ENCODE results near the gene SLC16A11. TPM values are rescaled to one million over a fixed set of nuclear protein-coding genes. Genes with fewer than 3 reads are reported as not detected.

The SLC16A11 gene
- polyA plus RNA-seq, 2 of the 4 experiments (the other 2 are of a cell fraction): not detected

DNA sequence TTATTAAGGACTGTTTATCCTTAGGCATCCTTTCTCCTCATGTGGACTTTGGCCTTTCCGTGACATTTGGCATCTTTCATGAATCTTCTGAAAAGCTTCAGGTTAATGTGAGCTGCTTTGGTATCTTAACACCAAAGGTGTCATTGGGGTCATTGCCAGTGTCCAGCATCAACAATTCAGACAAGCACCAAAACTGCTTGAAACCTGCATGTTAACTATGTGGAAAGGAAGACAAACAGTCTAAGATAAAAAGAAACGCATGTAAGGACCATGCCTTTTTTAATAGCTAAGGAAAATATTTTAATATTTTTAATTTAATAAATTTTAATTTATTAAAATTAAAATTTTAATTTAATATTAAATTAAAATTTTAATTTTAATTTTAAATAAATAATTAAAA lies 40.1 kb downstream of the SLC16A11 start:
- FAIRE-seq: no peak
- WGBS (ENCODE audit: missing lambda C conversion rate): 92% methylated on average over 2 of the region's 2 CpGs
- ChIA-PET POLR2A (no interaction called here), CTCF (interaction anchor here (0.8 to 15.6 kb wide), 43 partner anchors 10 to 1449 kb away, joined by 3 to 293 read pairs (median 7); partner anchors contain the start of genes ALOX12 and TEKT1)
- Histone ChIP-seq H3K4me1 (no peaks in the 10 kb centered on the region), H3K9me3 (no peaks in the 10 kb centered on the region), H3K4me2 (no peak overlapping the region), H3K27ac (no peak overlapping the region), H3K4me3 (no peak overlapping the region)
- no peak for ATAC-seq
- TF ChIP-seq MAZ (IDR thresholded peaks at IDR 0.05; ENCODE audit: borderline replicate concordance, low read depth, low read length) (no peak), HEYL (CRISPR knock-in tag; IDR thresholded peaks at IDR 0.05) (no peak), HOXB5 (CRISPR knock-in tag; IDR thresholded peaks at IDR 0.05) (no peak), ZSCAN20 (CRISPR knock-in tag; IDR thresholded peaks at IDR 0.05) (no peak)
- TF ChIP-seq, protein P1, sequence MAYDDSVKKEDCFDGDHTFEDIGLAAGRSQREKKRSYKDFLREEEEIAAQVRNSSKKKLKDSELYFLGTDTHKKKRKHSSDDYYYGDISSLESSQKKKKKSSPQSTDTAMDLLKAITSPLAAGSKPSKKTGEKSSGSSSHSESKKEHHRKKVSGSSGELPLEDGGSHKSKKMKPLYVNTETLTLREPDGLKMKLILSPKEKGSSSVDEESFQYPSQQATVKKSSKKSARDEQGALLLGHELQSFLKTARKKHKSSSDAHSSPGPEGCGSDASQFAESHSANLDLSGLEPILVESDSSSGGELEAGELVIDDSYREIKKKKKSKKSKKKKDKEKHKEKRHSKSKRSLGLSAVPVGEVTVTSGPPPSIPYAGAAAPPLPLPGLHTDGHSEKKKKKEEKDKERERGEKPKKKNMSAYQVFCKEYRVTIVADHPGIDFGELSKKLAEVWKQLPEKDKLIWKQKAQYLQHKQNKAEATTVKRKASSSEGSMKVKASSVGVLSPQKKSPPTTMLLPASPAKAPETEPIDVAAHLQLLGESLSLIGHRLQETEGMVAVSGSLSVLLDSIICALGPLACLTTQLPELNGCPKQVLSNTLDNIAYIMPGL (CRISPR knock-in tag; IDR thresholded peaks at IDR 0.05; ENCODE audit: borderline replicate concordance): no peak
- DNase-seq (ENCODE audit: low read depth in 1 of 2, low spot score in 1 of 2): no peak

DNA sequence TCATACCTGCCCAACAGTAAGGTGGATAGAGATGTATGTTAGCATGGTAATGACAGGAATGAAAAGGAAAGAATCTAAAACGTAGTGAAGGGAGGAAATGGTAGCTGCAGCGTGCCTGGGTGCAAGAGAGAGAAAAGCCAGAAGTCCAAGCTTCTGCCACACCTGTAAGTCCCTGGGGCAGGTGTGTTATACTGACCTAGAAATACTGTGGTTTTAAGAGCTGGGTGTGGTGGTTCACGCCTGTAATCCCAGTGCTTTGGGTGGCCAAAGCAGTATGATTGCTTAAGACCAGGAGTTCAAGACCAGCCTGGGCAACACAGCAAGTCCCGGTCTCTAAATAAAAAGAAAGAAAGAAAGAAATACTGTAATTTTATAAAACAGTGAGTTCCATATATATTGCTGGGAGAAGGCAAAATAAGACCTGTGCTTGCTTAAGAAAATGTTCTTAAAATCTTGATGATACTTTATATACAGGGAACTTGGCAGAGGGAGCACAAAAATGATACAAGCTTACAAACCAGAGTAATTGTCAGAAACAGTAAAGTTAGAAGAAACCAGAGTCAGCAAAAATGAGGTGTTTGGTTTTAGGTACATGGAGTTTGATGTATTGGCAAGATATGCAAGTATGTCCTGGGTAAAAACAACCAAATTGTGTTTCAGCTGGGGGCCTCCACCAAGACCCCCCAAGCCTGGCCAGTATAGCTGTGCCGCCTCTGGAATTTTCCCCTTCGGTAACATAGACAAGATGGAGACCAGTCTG lies 41.4 kb downstream of the SLC16A11 start:
- peak; percentile 46 for FAIRE-seq
- POLR2A ChIA-PET: no interaction called here
- no peak for ATAC-seq
- TF ChIP-seq TP53 (CRISPR knock-in tag; IDR thresholded peaks at IDR 0.05) (no peak), POLR2AphosphoS2 (conservative IDR thresholded peaks at IDR 0.05; ENCODE audit: low read length) (no peak), MAFK (IDR thresholded peaks at IDR 0.05; ENCODE audit: partially characterized antibody) (peak; percentile 69)
- TF ChIP-seq, protein P2, sequence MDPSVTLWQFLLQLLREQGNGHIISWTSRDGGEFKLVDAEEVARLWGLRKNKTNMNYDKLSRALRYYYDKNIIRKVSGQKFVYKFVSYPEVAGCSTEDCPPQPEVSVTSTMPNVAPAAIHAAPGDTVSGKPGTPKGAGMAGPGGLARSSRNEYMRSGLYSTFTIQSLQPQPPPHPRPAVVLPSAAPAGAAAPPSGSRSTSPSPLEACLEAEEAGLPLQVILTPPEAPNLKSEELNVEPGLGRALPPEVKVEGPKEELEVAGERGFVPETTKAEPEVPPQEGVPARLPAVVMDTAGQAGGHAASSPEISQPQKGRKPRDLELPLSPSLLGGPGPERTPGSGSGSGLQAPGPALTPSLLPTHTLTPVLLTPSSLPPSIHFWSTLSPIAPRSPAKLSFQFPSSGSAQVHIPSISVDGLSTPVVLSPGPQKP (IDR thresholded peaks at IDR 0.05; ENCODE audit: low read depth, low read length): no peak
- WGBS (ENCODE audit: missing lambda C conversion rate): 92% methylated on average over 6 of the region's 6 CpGs
- Histone ChIP-seq H3K4me2 (no peak overlapping the region), H3K9me3 (no peaks in the 10 kb centered on the region), H3K4me3 (no peak overlapping the region), H3K4me1 (no peaks in the 10 kb centered on the region), H3K27ac (no peak overlapping the region)
- no peak for DNase-seq (ENCODE audit: low read depth in 1 of 2, low spot score in 1 of 2)
- CTCF ChIA-PET: interaction anchor here (0.6 to 15.6 kb wide), 18 partner anchors 8 to 575 kb away, joined by 3 to 293 read pairs (median 10); partner anchors contain the start of genes ALOX12 and TEKT1

DNA sequence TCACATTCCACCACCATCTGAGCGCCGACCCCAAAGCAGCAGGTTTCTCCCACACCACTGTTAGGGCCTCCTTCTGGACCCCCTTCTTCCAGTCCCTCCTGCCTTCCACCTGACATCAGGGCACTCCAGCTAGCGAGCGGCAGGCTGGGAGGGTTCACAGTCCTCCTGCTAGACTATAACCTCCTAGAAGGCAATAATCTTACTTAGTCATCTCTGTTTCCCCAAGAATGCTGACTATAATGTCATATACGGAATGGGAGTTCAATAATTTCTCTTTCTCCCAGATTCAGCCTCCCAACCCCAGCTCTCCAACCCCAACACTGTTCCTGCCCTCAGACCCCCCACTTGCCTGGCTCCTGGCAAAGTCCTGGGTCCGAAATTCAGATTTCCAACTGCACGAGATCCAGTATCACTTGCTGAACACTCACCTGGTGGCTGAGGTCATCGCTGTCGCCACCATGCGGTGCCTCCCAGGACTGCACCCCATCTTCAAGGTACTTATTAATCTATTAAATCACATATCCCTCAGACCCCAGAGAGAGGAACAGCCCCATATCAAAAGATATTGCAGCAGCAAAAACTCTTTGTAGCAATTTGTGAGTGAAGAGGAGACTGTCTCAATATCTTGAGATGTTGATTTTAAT lies 42.5 kb downstream of the SLC16A11 start:
- Histone ChIP-seq H3K27ac (no peak overlapping the region), H3K9me3 (no peaks in the 10 kb centered on the region), H3K4me3 (no peak overlapping the region), H3K4me1 (no peaks in the 10 kb centered on the region), H3K4me2 (no peak overlapping the region)
- ChIA-PET POLR2A (no interaction called here), CTCF (interaction anchor here (0.8 to 15.6 kb wide), 10 partner anchors 11 to 335 kb away, joined by 3 to 293 read pairs (median 6); partner anchors contain the start of gene TEKT1)
- FAIRE-seq (no peak), DNase-seq (ENCODE audit: low read depth in 1 of 2, low spot score in 1 of 2) (peak in 1 of 2 experiments; percentile 65), ATAC-seq (peak in 1 of 2 experiments; percentile 49; a peak in 3 of 6 replicates)
- TF ChIP-seq, protein P3, sequence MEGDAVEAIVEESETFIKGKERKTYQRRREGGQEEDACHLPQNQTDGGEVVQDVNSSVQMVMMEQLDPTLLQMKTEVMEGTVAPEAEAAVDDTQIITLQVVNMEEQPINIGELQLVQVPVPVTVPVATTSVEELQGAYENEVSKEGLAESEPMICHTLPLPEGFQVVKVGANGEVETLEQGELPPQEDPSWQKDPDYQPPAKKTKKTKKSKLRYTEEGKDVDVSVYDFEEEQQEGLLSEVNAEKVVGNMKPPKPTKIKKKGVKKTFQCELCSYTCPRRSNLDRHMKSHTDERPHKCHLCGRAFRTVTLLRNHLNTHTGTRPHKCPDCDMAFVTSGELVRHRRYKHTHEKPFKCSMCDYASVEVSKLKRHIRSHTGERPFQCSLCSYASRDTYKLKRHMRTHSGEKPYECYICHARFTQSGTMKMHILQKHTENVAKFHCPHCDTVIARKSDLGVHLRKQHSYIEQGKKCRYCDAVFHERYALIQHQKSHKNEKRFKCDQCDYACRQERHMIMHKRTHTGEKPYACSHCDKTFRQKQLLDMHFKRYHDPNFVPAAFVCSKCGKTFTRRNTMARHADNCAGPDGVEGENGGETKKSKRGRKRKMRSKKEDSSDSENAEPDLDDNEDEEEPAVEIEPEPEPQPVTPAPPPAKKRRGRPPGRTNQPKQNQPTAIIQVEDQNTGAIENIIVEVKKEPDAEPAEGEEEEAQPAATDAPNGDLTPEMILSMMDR (IDR thresholded peaks at IDR 0.05): peak; percentile 67
- TF ChIP-seq RAD21 (conservative IDR thresholded peaks at IDR 0.05 in 1 of 2, IDR thresholded peaks at IDR 0.05 in 1 of 2): peak; percentile 50 to 51
- TF ChIP-seq SMC3 (IDR thresholded peaks at IDR 0.05): peak; percentile 73
- no peak for TF ChIP-seq HEYL (CRISPR knock-in tag; IDR thresholded peaks at IDR 0.05)
- TF ChIP-seq, protein P4, sequence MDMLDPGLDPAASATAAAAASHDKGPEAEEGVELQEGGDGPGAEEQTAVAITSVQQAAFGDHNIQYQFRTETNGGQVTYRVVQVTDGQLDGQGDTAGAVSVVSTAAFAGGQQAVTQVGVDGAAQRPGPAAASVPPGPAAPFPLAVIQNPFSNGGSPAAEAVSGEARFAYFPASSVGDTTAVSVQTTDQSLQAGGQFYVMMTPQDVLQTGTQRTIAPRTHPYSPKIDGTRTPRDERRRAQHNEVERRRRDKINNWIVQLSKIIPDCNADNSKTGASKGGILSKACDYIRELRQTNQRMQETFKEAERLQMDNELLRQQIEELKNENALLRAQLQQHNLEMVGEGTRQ (IDR thresholded peaks at IDR 0.05): no peak
- TF ChIP-seq, protein P5, sequence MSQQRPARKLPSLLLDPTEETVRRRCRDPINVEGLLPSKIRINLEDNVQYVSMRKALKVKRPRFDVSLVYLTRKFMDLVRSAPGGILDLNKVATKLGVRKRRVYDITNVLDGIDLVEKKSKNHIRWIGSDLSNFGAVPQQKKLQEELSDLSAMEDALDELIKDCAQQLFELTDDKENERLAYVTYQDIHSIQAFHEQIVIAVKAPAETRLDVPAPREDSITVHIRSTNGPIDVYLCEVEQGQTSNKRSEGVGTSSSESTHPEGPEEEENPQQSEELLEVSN (IDR thresholded peaks at IDR 0.05; ENCODE audit: borderline replicate concordance, low read depth): no peak
- TF ChIP-seq FOXS1 (CRISPR knock-in tag; IDR thresholded peaks at IDR 0.05): no peak
- TF ChIP-seq ZFP36 (IDR thresholded peaks at IDR 0.05; ENCODE audit: borderline replicate concordance, partially characterized antibody): no peak
- WGBS (ENCODE audit: missing lambda C conversion rate): 64% methylated on average over 10 of the region's 10 CpGs
